PC-3 (cell line): ENCODE results near the gene SLK. TPM values are rescaled to one million over a fixed set of nuclear protein-coding genes. Genes with fewer than 3 reads are reported as not detected.

Experiments used
- ATAC-seq: fragments of 200-7000 bp; cut with Tn5 transposase; 2 replicates; pipeline ENCODE4 v1.9.1; 2020; ENCODE audit warnings: mild to moderate bottlenecking, moderate library complexity
- BruUV-seq: library from RNA; stranded (reverse); fragments of 400-500 nt; replicated peaks from 2 replicates; lab custom pipeline; 2021; lab: Mats Ljungman, UMichigan
- CTCF ChIA-PET: fragments of 300-600 bp; sonication (Branson Sonifier 250); formaldehyde crosslinking; loops from one replicate; lab custom pipeline; 2022; ENCODE audit warnings: antibody characterized with exemption; lab: Charles Lee
- POLR2A ChIA-PET: fragments of 300-600 bp; sonication (Branson Sonifier 250); formaldehyde crosslinking; loops from one replicate; lab custom pipeline; 2022; ENCODE audit warnings: antibody characterized with exemption; ENCODE audit not compliant: unreplicated experiment; lab: Charles Lee
- DNase-seq: peaks from one replicate; pipeline ENCODE4 v3.0.0-alpha.2; 2015
- H2AFZ ChIP-seq: fragments of 300-600 bp; sonication (generic); 2 replicates; pipeline ENCODE4 v1.6.0; 2016; ENCODE audit warnings: antibody characterized with exemption, low read length
- H3F3A ChIP-seq: fragments of 300-600 bp; sonication (generic); one replicate; pipeline ENCODE4 v1.6.0; 2017; ENCODE audit warnings: antibody characterized with exemption, low read length, control low read depth, mild to moderate bottlenecking; ENCODE audit not compliant: unreplicated experiment
- H3K27ac ChIP-seq: fragments of 300-600 bp; sonication (generic); 2 replicates; pipeline ENCODE4 v1.5.1; 2016; ENCODE audit warnings: mild to moderate bottlenecking, low read length
- H3K27me3 ChIP-seq: fragments of 300-600 bp; sonication (generic); 2 replicates; pipeline ENCODE4 v1.6.1; 2016; ENCODE audit warnings: low read length, mixed read lengths
- H3K36me3 ChIP-seq: fragments of 300-600 bp; sonication (generic); 2 replicates; pipeline ENCODE4 v1.6.1; 2016; ENCODE audit warnings: low read depth, mixed run types, low read length, mixed read lengths
- H3K4me1 ChIP-seq: fragments of 300-600 bp; sonication (generic); 2 replicates; pipeline ENCODE4 v1.5.1; 2016; ENCODE audit warnings: low read length; ENCODE audit not compliant: insufficient read depth
- H3K4me2 ChIP-seq: fragments of 300-600 bp; sonication (generic); 2 replicates; pipeline ENCODE4 v1.6.0; 2016; ENCODE audit warnings: low read length
- H3K4me3 ChIP-seq: fragments of 300-600 bp; sonication (generic); 2 replicates; pipeline ENCODE4 v1.5.1; 2016; ENCODE audit warnings: mild to moderate bottlenecking, low read length, mixed read lengths
- H3K79me2 ChIP-seq: fragments of 300-600 bp; sonication (generic); 2 replicates; pipeline ENCODE4 v1.6.1; 2017; ENCODE audit warnings: low read length, mixed read lengths
- H3K9ac ChIP-seq: fragments of 300-600 bp; sonication (generic); 2 replicates; pipeline ENCODE4 v1.6.0; 2016; ENCODE audit warnings: mild to moderate bottlenecking, low read length
- H3K9me2 ChIP-seq: fragments of 300-600 bp; sonication (generic); replicated peaks from 2 replicates; pipeline ENCODE4 v1.6.1; 2016; ENCODE audit warnings: mixed run types, low read length, mixed read lengths
- H3K9me3 ChIP-seq: fragments of 300-600 bp; sonication (generic); 2 replicates; pipeline ENCODE4 v1.6.1; 2016; ENCODE audit warnings: low read length, mixed read lengths
- H4K20me1 ChIP-seq: fragments of 300-600 bp; sonication (generic); 2 replicates; pipeline ENCODE4 v1.6.1; 2016; ENCODE audit warnings: low read length, mixed read lengths
- EZH2 ChIP-seq: fragments of 300-600 bp; sonication (generic); IDR thresholded peaks from one replicate; pipeline ENCODE4 v1.6.1; 2017; ENCODE audit warnings: antibody characterized with exemption, mild to moderate bottlenecking, low read length; ENCODE audit not compliant: unreplicated experiment
- EZH2phosphoT487 ChIP-seq: fragments of 300-600 bp; sonication (generic); IDR thresholded peaks from 2 replicates; pipeline ENCODE4 v1.6.1; 2018; ENCODE audit warnings: mild to moderate bottlenecking, antibody characterized with exemption, low read length, borderline replicate concordance
- intact Hi-C: fragments of 100-400 bp; cut with micrococcal nuclease; formaldehyde crosslinking; loops from 2 replicates; pipeline ENCODE4 v1.9.0; 2023
- total RNA-seq: library from RNA; depleted of rRNA; stranded (reverse); fragments of >200 nt; gene quantifications from 2 replicates; pipeline ENCODE4 v1.2.3, GENCODE V29; 2014
- TF ChIP-seq, protein P1 (sequence below): fragments of 300-600 bp; sonication (generic); conservative IDR thresholded peaks from 2 replicates; pipeline ENCODE4 v1.5.1; 2017; ENCODE audit warnings: antibody characterized with exemption, low read depth, mild to moderate bottlenecking, low read length

Gene SLK
- total RNA-seq, 1 experiment from 2014 or later: 20.2 TPM

DNA sequence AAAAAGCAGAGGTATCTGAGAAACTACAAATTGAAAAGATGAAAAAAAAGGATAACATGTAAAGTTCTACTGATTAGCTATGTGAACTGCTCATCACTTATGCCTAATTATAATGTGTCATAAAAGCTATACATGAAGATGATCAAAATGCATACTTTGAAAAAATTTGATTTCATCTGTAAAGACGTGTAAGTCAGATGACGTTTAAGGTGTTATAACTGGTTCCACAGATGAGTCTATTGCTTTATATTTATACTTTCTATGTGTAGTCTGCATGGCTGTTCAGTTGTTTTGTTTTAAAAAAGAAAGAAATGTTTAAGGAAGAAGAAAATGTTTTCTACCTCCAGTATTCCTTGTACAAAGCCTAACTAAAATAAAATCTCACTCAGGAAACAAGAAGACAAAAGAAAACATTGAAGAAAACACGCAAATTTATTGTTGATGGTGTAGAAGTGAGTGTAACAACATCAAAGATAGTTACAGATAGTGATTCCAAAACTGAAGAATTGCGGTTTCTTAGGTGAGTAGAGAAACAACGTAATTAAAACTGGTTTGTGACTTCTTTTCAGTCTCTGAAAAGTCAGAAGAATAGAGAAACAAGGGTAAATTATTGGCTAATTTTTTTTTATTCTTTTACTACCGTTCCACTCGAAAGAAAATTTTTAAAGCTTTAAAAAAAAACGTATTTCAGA is 38.4 kb downstream of the SLK start:
- Histone ChIP-seq H3K27me3 (no peaks in the 10 kb centered on the region), H3K4me2 (no peak overlapping the region), H3K9ac (no peak overlapping the region), H3K79me2 (no peaks in the 10 kb centered on the region), H4K20me1 (no peaks in the 10 kb centered on the region), H3K27ac (no peak overlapping the region), H3K9me3 (no peaks in the 10 kb centered on the region), H2AFZ (no peak overlapping the region), H3K4me1 (no peaks in the 10 kb centered on the region), H3K36me3 (peaks cover 21% of the 10 kb centered on the region), H3K4me3 (no peak overlapping the region), H3F3A (no peaks in the 10 kb centered on the region), H3K9me2 (no peaks in the 10 kb centered on the region)
- CTCF ChIA-PET: no interaction called here
- ATAC-seq: no peak
- no peak for DNase-seq
- intact Hi-C loops: no loop called here
- TF ChIP-seq EZH2 (no peak), EZH2phosphoT487 (no peak)
- TF ChIP-seq, protein P1, sequence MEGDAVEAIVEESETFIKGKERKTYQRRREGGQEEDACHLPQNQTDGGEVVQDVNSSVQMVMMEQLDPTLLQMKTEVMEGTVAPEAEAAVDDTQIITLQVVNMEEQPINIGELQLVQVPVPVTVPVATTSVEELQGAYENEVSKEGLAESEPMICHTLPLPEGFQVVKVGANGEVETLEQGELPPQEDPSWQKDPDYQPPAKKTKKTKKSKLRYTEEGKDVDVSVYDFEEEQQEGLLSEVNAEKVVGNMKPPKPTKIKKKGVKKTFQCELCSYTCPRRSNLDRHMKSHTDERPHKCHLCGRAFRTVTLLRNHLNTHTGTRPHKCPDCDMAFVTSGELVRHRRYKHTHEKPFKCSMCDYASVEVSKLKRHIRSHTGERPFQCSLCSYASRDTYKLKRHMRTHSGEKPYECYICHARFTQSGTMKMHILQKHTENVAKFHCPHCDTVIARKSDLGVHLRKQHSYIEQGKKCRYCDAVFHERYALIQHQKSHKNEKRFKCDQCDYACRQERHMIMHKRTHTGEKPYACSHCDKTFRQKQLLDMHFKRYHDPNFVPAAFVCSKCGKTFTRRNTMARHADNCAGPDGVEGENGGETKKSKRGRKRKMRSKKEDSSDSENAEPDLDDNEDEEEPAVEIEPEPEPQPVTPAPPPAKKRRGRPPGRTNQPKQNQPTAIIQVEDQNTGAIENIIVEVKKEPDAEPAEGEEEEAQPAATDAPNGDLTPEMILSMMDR: no peak
- POLR2A ChIA-PET: interaction anchor here (0.6 kb wide), 1 partner anchor 110 kb away, joined by 3 read pairs; no protein-coding TSS in a partner anchor
- no TSS peak for BruUV-seq

DNA sequence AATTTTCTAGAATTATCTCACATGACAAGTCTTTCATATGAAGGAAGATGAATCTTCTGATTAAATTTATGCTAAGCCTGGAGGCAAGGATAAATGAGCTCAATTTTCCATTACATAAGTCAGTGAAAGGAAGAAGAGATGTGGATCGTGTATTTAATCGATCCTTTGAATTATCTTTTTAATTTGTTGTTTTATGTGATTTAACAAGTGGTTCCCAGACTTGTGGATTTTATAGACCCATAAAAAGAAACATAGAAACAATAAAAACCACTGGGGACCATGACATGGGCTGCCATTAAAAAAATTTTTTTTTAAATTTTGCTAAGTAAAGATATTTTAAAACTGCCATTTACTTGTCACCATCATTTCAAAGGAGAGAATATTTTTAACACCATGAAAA is 45.0 kb downstream of the SLK start:
- TF ChIP-seq, protein P1: no peak
- TF ChIP-seq EZH2 (no peak), EZH2phosphoT487 (no peak)
- Histone ChIP-seq H3K36me3 (peaks cover 3% of the 10 kb centered on the region; the same call in 1 of the 2 replicates), H3K79me2 (no peaks in the 10 kb centered on the region), H3K27me3 (no peaks in the 10 kb centered on the region), H3F3A (no peaks in the 10 kb centered on the region), H2AFZ (no peak overlapping the region), H4K20me1 (no peaks in the 10 kb centered on the region), H3K9me2 (no peaks in the 10 kb centered on the region), H3K27ac (no peak overlapping the region), H3K9me3 (no peaks in the 10 kb centered on the region), H3K4me3 (no peak overlapping the region), H3K4me1 (0 out of 2 replicates have a peak, but pooled peaks cover 1% of the 10 kb centered on the region), H3K4me2 (no peak overlapping the region), H3K9ac (no peak overlapping the region)
- ATAC-seq: no peak
- POLR2A ChIA-PET: no interaction called here
- intact Hi-C loops: no loop called here
- CTCF ChIA-PET: no interaction called here
- BruUV-seq: no TSS peak
- DNase-seq: no peak

DNA sequence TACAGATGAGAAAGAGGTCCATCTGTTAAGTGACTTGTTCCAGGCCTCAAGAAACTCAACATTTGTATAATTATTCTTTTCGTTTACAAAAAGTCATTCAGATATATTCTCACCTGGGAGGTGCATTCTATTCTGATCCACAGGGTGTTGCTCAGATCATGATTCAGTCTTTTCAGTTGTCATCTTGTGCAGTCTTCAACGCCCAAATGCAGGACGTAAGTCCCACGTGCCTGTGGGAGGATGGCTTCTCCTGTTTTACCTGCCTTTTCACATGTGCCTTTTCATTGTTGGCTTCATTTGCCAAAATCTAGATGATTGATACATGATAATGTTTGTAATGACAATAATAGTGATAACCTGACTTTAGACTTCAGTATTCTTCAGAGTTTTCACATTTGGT is 46.5 kb downstream of the SLK start:
- Histone ChIP-seq H3K9me2 (no peaks in the 10 kb centered on the region), H3K27me3 (no peaks in the 10 kb centered on the region), H3K9me3 (no peaks in the 10 kb centered on the region), H4K20me1 (no peaks in the 10 kb centered on the region), H3K4me2 (no peak overlapping the region), H3K4me1 (peaks cover 7% of the 10 kb centered on the region; the same call in 1 of the 2 replicates), H2AFZ (no peak overlapping the region), H3K79me2 (no peaks in the 10 kb centered on the region), H3K27ac (no peak overlapping the region), H3K36me3 (no peaks in the 10 kb centered on the region; the same call in 1 of the 2 replicates), H3K9ac (no peak overlapping the region), H3K4me3 (no peak overlapping the region), H3F3A (no peaks in the 10 kb centered on the region)
- ChIA-PET CTCF (no interaction called here), POLR2A (no interaction called here)
- TF ChIP-seq EZH2 (no peak), EZH2phosphoT487 (no peak)
- TF ChIP-seq, protein P1: no peak
- BruUV-seq: no TSS peak
- intact Hi-C loops: no loop called here
- ATAC-seq: no peak
- no peak for DNase-seq
